BLaER1 treated with 17β-estradiol and CSF1 and Interleukin-3, amounts not matched to agents 10 nM and 100 nM (cell line): ENCODE results near the gene ZDHHC3.

Experiments used
- H3K27ac ChIP-seq, 11 experiments: shearing (Covaris generic); formaldehyde crosslinking; 2 replicates each; pipeline ENCODE4 v1.8.1; 2022
- H3K27me3 ChIP-seq, 11 experiments: shearing (Covaris generic); formaldehyde crosslinking; 2 replicates each; pipeline ENCODE4 v1.8.1; 2022
- H3K36me3 ChIP-seq, 11 experiments: shearing (Covaris generic); formaldehyde crosslinking; 2 replicates each; pipeline ENCODE4 v1.8.1; 2022
- H3K4me1 ChIP-seq, 10 experiments: shearing (Covaris generic); formaldehyde crosslinking; 2 replicates each; pipeline ENCODE4 v1.8.1; 2022
- H3K4me2 ChIP-seq, 11 experiments: shearing (Covaris generic); formaldehyde crosslinking; 2 replicates each; pipeline ENCODE4 v1.8.1; 2022
- H3K4me3 ChIP-seq, 10 experiments: shearing (Covaris generic); formaldehyde crosslinking; 2 replicates each; pipeline ENCODE4 v1.8.1; 2022
- H3K9ac ChIP-seq, 11 experiments: shearing (Covaris generic); formaldehyde crosslinking; 2 replicates each; pipeline ENCODE4 v1.8.1; 2022
- H3K9me3 ChIP-seq, 11 experiments: shearing (Covaris generic); formaldehyde crosslinking; replicated peaks in 1 of 11; 2 replicates each; pipeline ENCODE4 v1.8.1; 2022
- H4K20me1 ChIP-seq, 11 experiments: shearing (Covaris generic); formaldehyde crosslinking; 2 replicates each; pipeline ENCODE4 v1.8.1; 2022
- Cebpa-rat ChIP-seq, 11 experiments: shearing (Covaris generic); IDR thresholded peaks; 2 replicates each; pipeline ENCODE4 v1.8.1; 2022

Gene ZDHHC3

GRCh38 chr3:45011756-45012508, 36.0 kb upstream of the ZDHHC3 start:
- H4K20me1 ChIP-seq = no peaks in the 10 kb centered on the region
- peak overlapping the region; percentile 29 to 95 (median 48); a peak in 21 of 22 replicates for H3K4me2 ChIP-seq
- peaks cover 52 to 98% (median 90%) of the 10 kb centered on the region in 11 experiments for H3K36me3 ChIP-seq
- TF ChIP-seq Cebpa-rat (IDR thresholded peaks at IDR 0.05) = no peak
- H3K9ac ChIP-seq = peak overlapping the region in 7 of 11 experiments; percentile 31 to 69 (median 57); a peak in 14 of 22 replicates
- H3K9me3 ChIP-seq = no peaks in the 10 kb centered on the region
- H3K4me3 ChIP-seq = no peak overlapping the region
- peak overlapping the region in 10 of 11 experiments; percentile 11 to 83 (median 62); a peak in 18 of 22 replicates for H3K27ac ChIP-seq
- H3K27me3 ChIP-seq = no peaks in the 10 kb centered on the region
- H3K4me1 ChIP-seq = peaks cover 14 to 41% (median 22%) of the 10 kb centered on the region in 10 experiments

GRCh38 chr3:45010811-45011333, 34.9 kb upstream of the ZDHHC3 start:
- no peaks in the 10 kb centered on the region; a peak in 1 of 22 replicates for H3K9me3 ChIP-seq
- TF ChIP-seq Cebpa-rat (IDR thresholded peaks at IDR 0.05) = no peak
- no peaks in the 10 kb centered on the region for H3K27me3 ChIP-seq
- peak overlapping the region in 6 of 11 experiments; percentile 38 to 95 (median 68); a peak in 12 of 22 replicates for H3K4me2 ChIP-seq
- no peaks in the 10 kb centered on the region for H4K20me1 ChIP-seq
- H3K36me3 ChIP-seq = peaks cover 47 to 95% (median 88%) of the 10 kb centered on the region in 11 experiments
- peaks cover 14 to 41% (median 23%) of the 10 kb centered on the region in 10 experiments for H3K4me1 ChIP-seq
- peak overlapping the region in 3 of 11 experiments; percentile 57 to 69 (median 67); a peak in 4 of 22 replicates for H3K9ac ChIP-seq
- peak overlapping the region in 6 of 11 experiments; percentile 43 to 83 (median 76); a peak in 11 of 22 replicates for H3K27ac ChIP-seq
- H3K4me3 ChIP-seq = no peak overlapping the region

- Histone ChIP-seq H3K4me3 (no peak overlapping the region), H3K36me3 (peaks cover 48 to 95% (median 89%) of the 10 kb centered on the region in 11 experiments), H4K20me1 (no peaks in the 10 kb centered on the region), H3K27me3 (no peaks in the 10 kb centered on the region), H3K4me1 (peaks cover 14 to 41% (median 29%) of the 10 kb centered on the region in 10 experiments), H3K27ac (no peak overlapping the region), H3K4me2 (0 out of 22 replicates have a peak overlapping the region, but pooled peaks of 1 of the 11 experiments have one; percentile 83), H3K9ac (no peak overlapping the region), H3K9me3 (peaks cover 0 to 8% (median 5%) of the 10 kb centered on the region in 11 experiments; a peak in 15 of 22 replicates)
- TF ChIP-seq Cebpa-rat (IDR thresholded peaks at IDR 0.05) = no peak
Measured at GRCh38 chr3:45009868-45010267, 33.9 kb upstream of the ZDHHC3 start.

GRCh38 chr3:45008117-45008516, 32.1 kb upstream of the ZDHHC3 start:
- peaks cover 58 to 95% (median 89%) of the 10 kb centered on the region in 11 experiments for H3K36me3 ChIP-seq
- H3K27me3 ChIP-seq = no peaks in the 10 kb centered on the region
- H3K4me3 ChIP-seq = no peak overlapping the region
- H3K27ac ChIP-seq = no peak overlapping the region
- H3K9me3 ChIP-seq = peaks cover 0 to 26% (median 17%) of the 10 kb centered on the region in 11 experiments; a peak in 19 of 22 replicates
- H4K20me1 ChIP-seq = no peaks in the 10 kb centered on the region; a peak in 1 of 22 replicates
- H3K9ac ChIP-seq = no peak overlapping the region
- TF ChIP-seq Cebpa-rat (IDR thresholded peaks at IDR 0.05) = no peak
- H3K4me2 ChIP-seq = no peak overlapping the region
- H3K4me1 ChIP-seq = peaks cover 14 to 38% (median 29%) of the 10 kb centered on the region in 10 experiments

GRCh38 chr3:45007091-45007490, 31.1 kb upstream of the ZDHHC3 start:
- peaks cover 68 to 95% (median 89%) of the 10 kb centered on the region in 11 experiments for H3K36me3 ChIP-seq
- TF ChIP-seq Cebpa-rat (IDR thresholded peaks at IDR 0.05) = no peak
- peaks cover 0 to 26% (median 17%) of the 10 kb centered on the region in 11 experiments; a peak in 19 of 22 replicates for H3K9me3 ChIP-seq
- no peaks in the 10 kb centered on the region; a peak in 2 of 22 replicates for H4K20me1 ChIP-seq
- H3K27me3 ChIP-seq = no peaks in the 10 kb centered on the region
- no peak overlapping the region for H3K4me3 ChIP-seq
- no peak overlapping the region for H3K9ac ChIP-seq
- no peak overlapping the region for H3K4me2 ChIP-seq
- peaks cover 9 to 28% (median 21%) of the 10 kb centered on the region in 10 experiments for H3K4me1 ChIP-seq
- H3K27ac ChIP-seq = no peak overlapping the region

GRCh38 chr3:45003859-45004258, 27.9 kb upstream of the ZDHHC3 start:
- H3K9ac ChIP-seq = no peak overlapping the region
- H3K9me3 ChIP-seq = peaks cover 0 to 26% (median 17%) of the 10 kb centered on the region in 11 experiments; a peak in 19 of 22 replicates
- no peak for TF ChIP-seq Cebpa-rat (IDR thresholded peaks at IDR 0.05)
- H3K27me3 ChIP-seq = no peaks in the 10 kb centered on the region
- no peak overlapping the region for H3K27ac ChIP-seq
- no peak overlapping the region for H3K4me2 ChIP-seq
- H3K4me3 ChIP-seq = no peak overlapping the region
- H4K20me1 ChIP-seq = peaks cover 0 to 9% (median 0%) of the 10 kb centered on the region in 11 experiments; a peak in 4 of 22 replicates
- H3K4me1 ChIP-seq = peaks cover 0 to 9% (median 2%) of the 10 kb centered on the region in 10 experiments; a peak in 6 of 20 replicates
- H3K36me3 ChIP-seq = peaks cover 91 to 96% (median 93%) of the 10 kb centered on the region in 11 experiments

- peaks cover 0 to 9% (median 0%) of the 10 kb centered on the region in 11 experiments; a peak in 4 of 22 replicates for H4K20me1 ChIP-seq
- no peak overlapping the region for H3K4me2 ChIP-seq
- no peak overlapping the region for H3K27ac ChIP-seq
- TF ChIP-seq Cebpa-rat (IDR thresholded peaks at IDR 0.05) = no peak
- peaks cover 91 to 96% (median 93%) of the 10 kb centered on the region in 11 experiments for H3K36me3 ChIP-seq
- H3K4me3 ChIP-seq = no peak overlapping the region
- peaks cover 0 to 26% (median 17%) of the 10 kb centered on the region in 11 experiments; a peak in 19 of 22 replicates for H3K9me3 ChIP-seq
- peaks cover 0 to 9% (median 2%) of the 10 kb centered on the region in 10 experiments; a peak in 6 of 20 replicates for H3K4me1 ChIP-seq
- H3K27me3 ChIP-seq = no peaks in the 10 kb centered on the region
- no peak overlapping the region for H3K9ac ChIP-seq
Measured at GRCh38 chr3:45003406-45003805, 27.4 kb upstream of the ZDHHC3 start.

- no peaks in the 10 kb centered on the region for H3K27me3 ChIP-seq
- H3K9me3 ChIP-seq = peaks cover 0 to 26% (median 17%) of the 10 kb centered on the region in 11 experiments; a peak in 19 of 22 replicates
- peaks cover 0 to 13% (median 0%) of the 10 kb centered on the region in 11 experiments; a peak in 4 of 22 replicates for H4K20me1 ChIP-seq
- peaks cover 91 to 96% (median 93%) of the 10 kb centered on the region in 11 experiments for H3K36me3 ChIP-seq
- no peak overlapping the region for H3K4me3 ChIP-seq
- H3K4me1 ChIP-seq = peaks cover 0 to 9% (median 2%) of the 10 kb centered on the region in 10 experiments; a peak in 6 of 20 replicates
- H3K9ac ChIP-seq = no peak overlapping the region
- TF ChIP-seq Cebpa-rat (IDR thresholded peaks at IDR 0.05) = no peak
- H3K27ac ChIP-seq = no peak overlapping the region
- no peak overlapping the region for H3K4me2 ChIP-seq
Measured at GRCh38 chr3:45002720-45003119, 26.7 kb upstream of the ZDHHC3 start.
